ENCODE measurements around the gene SLC6A16. TPM values are rescaled to one million over a fixed set of nuclear protein-coding genes. Genes with fewer than 3 reads are reported as not detected.

SLC6A16 gene
- total and polyA plus RNA-seq, 2 of the 8 experiments (the other 6 are each of a cell fraction or from before 2014, with no cell fraction given) = 1.1 to 1.5 TPM

- Histone ChIP-seq H3K4me2 (ENCODE audit: insufficient read depth in 1 of 2, low read depth in 2 of 2, low read length in 2 of 2) (no peak overlapping the region), H4K91ac (replicated peaks; ENCODE audit: insufficient read length, low read length) (no peak overlapping the region), H3K56ac (replicated peaks; ENCODE audit: insufficient read length, low read depth, low read length) (no peak overlapping the region), H2BK20ac (ENCODE audit: low read length) (no peak overlapping the region), H3K18ac (ENCODE audit: extremely low read depth, low read length) (no peak overlapping the region), H4K5ac (ENCODE audit: insufficient read length, low read depth, low read length) (no peak overlapping the region), H2AFZ (ENCODE audit: low read length) (no peak overlapping the region), H3K23me2 (ENCODE audit: low read depth, low read length) (no peaks in the 10 kb centered on the region), H3K23ac (ENCODE audit: insufficient read length) (no peak overlapping the region), H3K4me1 (replicated peaks in 1 of 4; ENCODE audit: control insufficient read depth in 3 of 4, insufficient read depth in 4 of 4, low read length in 3 of 4) (no peaks in the 10 kb centered on the region), H3K4ac (replicated peaks; ENCODE audit: insufficient read length, low read depth, low read length) (no peak overlapping the region), H3K79me2 (ENCODE audit: control insufficient read depth in 1 of 2, insufficient read depth in 2 of 2, low read length in 2 of 2) (no peaks in the 10 kb centered on the region), H2BK5ac (ENCODE audit: low read depth, low read length) (no peak overlapping the region), H4K20me1 (replicated peaks in 1 of 2; ENCODE audit: control insufficient read depth in 1 of 2, insufficient read depth in 2 of 2, low read length in 2 of 2) (no peaks in the 10 kb centered on the region), H3K79me1 (ENCODE audit: low read depth, low read length) (no peaks in the 10 kb centered on the region), H3K9me3 (ENCODE audit: insufficient read depth in 2 of 2, low read depth in 1 of 2, low read length in 1 of 2) (no peaks in the 10 kb centered on the region), H3K27ac (ENCODE audit: low read depth, low read length) (no peak overlapping the region), H2BK15ac (ENCODE audit: low read length) (no peak overlapping the region), H4K8ac (ENCODE audit: extremely low read depth, insufficient read depth, low read length) (no peak overlapping the region), H3K27me3 (replicated peaks in 1 of 4; ENCODE audit: control insufficient read depth in 3 of 4, extremely low read depth in 1 of 4, insufficient read depth in 3 of 4, low read length in 3 of 4) (no peaks in the 10 kb centered on the region), H2BK120ac (replicated peaks; ENCODE audit: low read depth, low read length) (no peak overlapping the region), H3K9ac (replicated peaks in 1 of 4; ENCODE audit: extremely low read depth in 1 of 4, low read depth in 3 of 4, low read length in 3 of 4) (no peak overlapping the region), H3K4me3 (ENCODE audit: extremely low read depth in 1 of 4, insufficient read depth in 2 of 4, low read depth in 3 of 4, low read length in 4 of 4) (no peak overlapping the region), H3K36me3 (ENCODE audit: control insufficient read depth in 2 of 4, insufficient read depth in 4 of 4, low read length in 3 of 4) (no peaks in the 10 kb centered on the region), H2AK5ac (ENCODE audit: low read depth, low read length) (no peak overlapping the region), H2BK12ac (ENCODE audit: low read depth, low read length) (no peak overlapping the region), H3K14ac (ENCODE audit: insufficient read length) (no peak overlapping the region)
- 71% methylated on average over 2 of the region's 2 CpGs; no CpG with 5 or more reads in 1 of the 2 experiments for WGBS, 2 experiments (ENCODE audit: extremely low coverage in 1 of 2, insufficient coverage in 1 of 2, insufficient read length in 1 of 2, insufficient replicate concordance in 2 of 2, low coverage in 1 of 2, low lambda C conversion rate in 2 of 2, missing lambda C conversion rate in 1 of 2)
- DNase-seq (ENCODE audit: low read depth in 1 of 2, low spot score in 2 of 2) = no peak
- ChIA-PET POLR2A (ENCODE audit: partially characterized antibody) (no interaction called here), CTCF (ENCODE audit: partially characterized antibody) (interaction anchor here (0.9 to 2.9 kb wide), 4 partner anchors 16 to 51 kb away, joined by 4 to 8 read pairs (median 5); no protein-coding TSS in a partner anchor)
- no peak for FAIRE-seq
- no peak for TF ChIP-seq CHD2 (IDR thresholded peaks at IDR 0.05; ENCODE audit: low read length)
- no peak for TF ChIP-seq RFX5 (IDR thresholded peaks at IDR 0.05; ENCODE audit: borderline replicate concordance, low read depth, low read length)
- TF ChIP-seq, protein P1, sequence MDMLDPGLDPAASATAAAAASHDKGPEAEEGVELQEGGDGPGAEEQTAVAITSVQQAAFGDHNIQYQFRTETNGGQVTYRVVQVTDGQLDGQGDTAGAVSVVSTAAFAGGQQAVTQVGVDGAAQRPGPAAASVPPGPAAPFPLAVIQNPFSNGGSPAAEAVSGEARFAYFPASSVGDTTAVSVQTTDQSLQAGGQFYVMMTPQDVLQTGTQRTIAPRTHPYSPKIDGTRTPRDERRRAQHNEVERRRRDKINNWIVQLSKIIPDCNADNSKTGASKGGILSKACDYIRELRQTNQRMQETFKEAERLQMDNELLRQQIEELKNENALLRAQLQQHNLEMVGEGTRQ (IDR thresholded peaks at IDR 0.05; ENCODE audit: low read length) = no peak
- no peak for TF ChIP-seq TCF12 (IDR thresholded peaks at IDR 0.05; ENCODE audit: low read depth, low read length)
Measured at GRCh38 chr19:49249933-49250332, 75.1 kb downstream of the SLC6A16 start.

Measured in H1 (cell line).